Stomach (tissue), 9 donors: ENCODE data around the gene ANKRD42. TPM values are rescaled to one million over a fixed set of nuclear protein-coding genes. Genes with fewer than 3 reads are reported as not detected.

Source experiments
- DNase-seq, 2 donors: peaks; one replicate each; pipeline versions ENCODE4 v3.0.0 to v3.0.0-alpha.2; 2013 to 2019
- H3K27ac ChIP-seq, 5 donors: fragments of 200-600 bp in 4 of 5; sonication (generic) in 4 of 5; one replicate each; pipeline ENCODE4 v1.5.1; 2013 to 2019; ENCODE audit warnings: mild to moderate bottlenecking in 1 of 5, moderate library complexity in 1 of 5
- H3K27me3 ChIP-seq, 3 donors: fragments of 200-600 bp; sonication (generic); one replicate each; pipeline ENCODE4 v1.5.1; 2017 to 2019; ENCODE audit warnings: mixed run types in 1 of 3
- H3K36me3 ChIP-seq, 4 donors: fragments of 200-600 bp; sonication (generic); 1 replicate in 3 of 4; 2 replicates in 1 of 4; pipeline ENCODE4 v1.5.1; 2016 to 2019
- H3K4me1 ChIP-seq, 4 donors: fragments of 200-600 bp; sonication (generic); one replicate each; pipeline ENCODE4 v1.5.1; 2016 to 2019
- H3K4me3 ChIP-seq, 4 donors: fragments of 200-600 bp; sonication (generic) in 3 of 4; one replicate each; pipeline ENCODE4 v1.5.1; 2016 to 2019; ENCODE audit warnings: mild to moderate bottlenecking in 1 of 4
- H3K9me3 ChIP-seq, 4 donors: fragments of 200-600 bp; sonication (generic); one replicate each; pipeline ENCODE4 v1.5.1; 2016 to 2019
- CTCF ChIP-seq, 7 experiments: fragments of 450-650 bp in 4 of 7; fragments of 200-600 bp in 3 of 7; sonication (generic) in 3 of 7; IDR thresholded peaks; one replicate each; pipeline ENCODE4 v1.5.1; 2016 to 2019; ENCODE audit warnings: antibody characterized with exemption in 7 of 7, control low read depth in 2 of 7, mild to moderate bottlenecking in 1 of 7
- EP300 ChIP-seq: sonication (generic); formaldehyde crosslinking; IDR thresholded peaks from one replicate; pipeline ENCODE4 v1.6.1; 2017; ENCODE audit warnings: antibody characterized with exemption
- POLR2A ChIP-seq, 4 donors: fragments of 450-650 bp; IDR thresholded peaks; one replicate each; pipeline ENCODE4 v1.6.1; 2016; ENCODE audit warnings: antibody characterized with exemption in 4 of 4, control low read depth in 2 of 4, mild to moderate bottlenecking in 1 of 4, moderate library complexity in 1 of 4
- POLR2AphosphoS5 ChIP-seq, 3 donors: sonication (generic); formaldehyde crosslinking; IDR thresholded peaks; one replicate each; pipeline ENCODE4 v1.6.1; 2016; ENCODE audit warnings: antibody characterized with exemption in 3 of 3
- WGBS, 5 donors: extraction: QIAGEN DNeasy Blood & Tissue Kit in 3 of 5; methylation state at CpG; one replicate each; pipeline versions ENCODE4 v1.1.5 to v1.1.7; 2013 to 2018; 5-methylcytosine and 5-hydroxymethylcytosine counted together
- intact Hi-C: fragments of 100-400 bp; cut with DNase I; formaldehyde crosslinking; loops from one replicate; pipeline ENCODE4 v1.15.1; 2023; ENCODE audit warnings: low total_unique reads
- polyA plus RNA-seq, 3 donors: library from polyadenylated mRNA; stranded (reverse); fragments of 200-250 nt; gene quantifications; one replicate each; pipeline ENCODE4 v1.2.3, GENCODE V29; 2013
- total RNA-seq, 5 donors: library from RNA; depleted of rRNA; stranded (reverse); fragments of >200 nt; gene quantifications; one replicate each; pipeline versions ENCODE4 v1.1.0 to v1.2.3, GENCODE V29; 2014 to 2016
- donor health status: healthy with polysubstance abuse.
- donor health status: Bipolar disorder and iron deficiency.
- donor health status: healthy.

Gene ANKRD42
- total and polyA plus RNA-seq, 8 donors: 0.87 to 21.0 (median 4.9) TPM

- DNase-seq: no peak
- Histone ChIP-seq H3K4me3 (peak overlapping the region; percentile 76 to 98 (median 88)), H3K27me3 (no peaks in the 10 kb centered on the region), H3K9me3 (no peaks in the 10 kb centered on the region), H3K4me1 (peaks cover 19 to 56% (median 40%) of the 10 kb centered on the region in 4 donors), H3K27ac (peak overlapping the region; percentile 38 to 100 (median 99)), H3K36me3 (peaks cover 0 to 10% (median 6%) of the 10 kb centered on the region in 4 donors)
- TF ChIP-seq POLR2AphosphoS5 (IDR thresholded peaks at IDR 0.05): no peak
- TF ChIP-seq EP300: no peak
- TF ChIP-seq POLR2A (IDR thresholded peaks at IDR 0.05): no peak
- no peak for TF ChIP-seq CTCF (IDR thresholded peaks at IDR 0.05)
- whole genome bisulfite sequencing, 5 donors: 1 to 7% (median 5%) methylated on average over 15 of the region's 15 CpGs
- intact Hi-C loops: loop anchor here (10.0 kb wide), 1 partner anchor 84 kb away; the partner anchor contains the start of gene RAB30
Observed at GRCh38 chr11:83158965-83159901, 34.3 kb upstream of the ANKRD42 start.

GRCh38 chr11:83159902-83160865, 33.3 kb upstream of the ANKRD42 start:
- Histone ChIP-seq H3K4me3 (peak overlapping the region; percentile 76 to 98 (median 88)), H3K4me1 (peaks cover 19 to 65% (median 43%) of the 10 kb centered on the region in 4 donors), H3K27me3 (no peaks in the 10 kb centered on the region), H3K36me3 (peaks cover 4 to 19% (median 16%) of the 10 kb centered on the region in 4 donors), H3K9me3 (no peaks in the 10 kb centered on the region), H3K27ac (peak overlapping the region; percentile 77 to 100 (median 99))
- intact Hi-C loops: loop anchor here (10.0 kb wide), 1 partner anchor 85 kb away; the partner anchor contains the start of gene RAB30
- peak; percentile 53 to 82 for DNase-seq
- WGBS, 5 donors: 10 to 16% (median 14%) methylated on average over 6 of the region's 6 CpGs
- TF ChIP-seq POLR2A (IDR thresholded peaks at IDR 0.05): no peak
- TF ChIP-seq POLR2AphosphoS5 (IDR thresholded peaks at IDR 0.05): peak in 1 of 3 donors; percentile 62

GRCh38 chr11:83161610-83162199, 31.8 kb upstream of the ANKRD42 start:
- peaks cover 19 to 61% (median 43%) of the 10 kb centered on the region in 4 donors for H3K4me1 ChIP-seq
- H3K36me3 ChIP-seq: peaks cover 9 to 34% (median 31%) of the 10 kb centered on the region in 4 donors
- no peaks in the 10 kb centered on the region for H3K27me3 ChIP-seq
- 9 to 33% (median 17%) methylated on average over 1 of the region's 1 CpG for WGBS, 5 donors
- intact Hi-C loops: no loop called here
- peak overlapping the region in 2 of 5 donors; percentile 49 to 99 for H3K27ac ChIP-seq
- no peak for DNase-seq
- no peak overlapping the region for H3K4me3 ChIP-seq
- H3K9me3 ChIP-seq: no peaks in the 10 kb centered on the region
- TF ChIP-seq EP300: no peak
- no peak for TF ChIP-seq POLR2A (IDR thresholded peaks at IDR 0.05)
- TF ChIP-seq CTCF (IDR thresholded peaks at IDR 0.05): no peak
- TF ChIP-seq POLR2AphosphoS5 (IDR thresholded peaks at IDR 0.05): no peak

- Histone ChIP-seq H3K36me3 (peaks cover 15 to 41% (median 38%) of the 10 kb centered on the region in 4 donors), H3K4me1 (peaks cover 19 to 66% (median 46%) of the 10 kb centered on the region in 4 donors), H3K9me3 (no peaks in the 10 kb centered on the region), H3K4me3 (no peak overlapping the region), H3K27ac (peak overlapping the region in 3 of 5 donors; percentile 9 to 99 (median 49)), H3K27me3 (no peaks in the 10 kb centered on the region)
- whole genome bisulfite sequencing, 5 donors: 70 to 76% (median 75%) methylated on average over 2 of the region's 2 CpGs
- DNase-seq: peak in 1 of 2 donors; percentile 33
- TF ChIP-seq CTCF (IDR thresholded peaks at IDR 0.05) (no peak), POLR2AphosphoS5 (IDR thresholded peaks at IDR 0.05) (no peak), POLR2A (IDR thresholded peaks at IDR 0.05) (no peak), EP300 (no peak)
- intact Hi-C loops: no loop called here
Observed at GRCh38 chr11:83162377-83162776, 31.1 kb upstream of the ANKRD42 start.
